Stomach (tissue), 4 donors: Measurements from ENCODE around the gene SLC44A1.

Experiments used
- EP300 ChIP-seq: sonication (generic); formaldehyde crosslinking; IDR thresholded peaks from one replicate; pipeline ENCODE4 v1.6.1; 2017; ENCODE audit warnings: antibody characterized with exemption
- POLR2A ChIP-seq, 4 donors: fragments of 450-650 bp; IDR thresholded peaks; one replicate each; pipeline ENCODE4 v1.6.1; 2016; ENCODE audit warnings: antibody characterized with exemption in 4 of 4, control low read depth in 2 of 4, mild to moderate bottlenecking in 1 of 4, moderate library complexity in 1 of 4
- POLR2AphosphoS5 ChIP-seq, 3 donors: sonication (generic); formaldehyde crosslinking; IDR thresholded peaks; one replicate each; pipeline ENCODE4 v1.6.1; 2016; ENCODE audit warnings: antibody characterized with exemption in 3 of 3
- TF ChIP-seq, protein P1 (sequence below), 7 experiments: fragments of 450-650 bp in 4 of 7; fragments of 200-600 bp in 3 of 7; sonication (generic) in 3 of 7; IDR thresholded peaks; one replicate each; pipeline ENCODE4 v1.5.1; 2016 to 2019; ENCODE audit warnings: antibody characterized with exemption in 7 of 7, control low read depth in 2 of 7, mild to moderate bottlenecking in 1 of 7

- TF ChIP-seq, protein P1, sequence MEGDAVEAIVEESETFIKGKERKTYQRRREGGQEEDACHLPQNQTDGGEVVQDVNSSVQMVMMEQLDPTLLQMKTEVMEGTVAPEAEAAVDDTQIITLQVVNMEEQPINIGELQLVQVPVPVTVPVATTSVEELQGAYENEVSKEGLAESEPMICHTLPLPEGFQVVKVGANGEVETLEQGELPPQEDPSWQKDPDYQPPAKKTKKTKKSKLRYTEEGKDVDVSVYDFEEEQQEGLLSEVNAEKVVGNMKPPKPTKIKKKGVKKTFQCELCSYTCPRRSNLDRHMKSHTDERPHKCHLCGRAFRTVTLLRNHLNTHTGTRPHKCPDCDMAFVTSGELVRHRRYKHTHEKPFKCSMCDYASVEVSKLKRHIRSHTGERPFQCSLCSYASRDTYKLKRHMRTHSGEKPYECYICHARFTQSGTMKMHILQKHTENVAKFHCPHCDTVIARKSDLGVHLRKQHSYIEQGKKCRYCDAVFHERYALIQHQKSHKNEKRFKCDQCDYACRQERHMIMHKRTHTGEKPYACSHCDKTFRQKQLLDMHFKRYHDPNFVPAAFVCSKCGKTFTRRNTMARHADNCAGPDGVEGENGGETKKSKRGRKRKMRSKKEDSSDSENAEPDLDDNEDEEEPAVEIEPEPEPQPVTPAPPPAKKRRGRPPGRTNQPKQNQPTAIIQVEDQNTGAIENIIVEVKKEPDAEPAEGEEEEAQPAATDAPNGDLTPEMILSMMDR (IDR thresholded peaks at IDR 0.05): no peak
- TF ChIP-seq POLR2A (IDR thresholded peaks at IDR 0.05) (no peak), EP300 (no peak), POLR2AphosphoS5 (IDR thresholded peaks at IDR 0.05) (no peak)
Measured at GRCh38 chr9:105295201-105295550, 50.7 kb downstream of the SLC44A1 start.
